ENCODE measurements around the gene PLRG1. TPM values are rescaled to one million over a fixed set of nuclear protein-coding genes. Genes with fewer than 3 reads are reported as not detected.
A peak's percentile ranks its signal among the peaks of the same experiment; 100 is the strongest.

Gene PLRG1
- total and polyA plus RNA-seq, 4 donors: 27.2 to 51.5 (median 29.9) TPM

DNA sequence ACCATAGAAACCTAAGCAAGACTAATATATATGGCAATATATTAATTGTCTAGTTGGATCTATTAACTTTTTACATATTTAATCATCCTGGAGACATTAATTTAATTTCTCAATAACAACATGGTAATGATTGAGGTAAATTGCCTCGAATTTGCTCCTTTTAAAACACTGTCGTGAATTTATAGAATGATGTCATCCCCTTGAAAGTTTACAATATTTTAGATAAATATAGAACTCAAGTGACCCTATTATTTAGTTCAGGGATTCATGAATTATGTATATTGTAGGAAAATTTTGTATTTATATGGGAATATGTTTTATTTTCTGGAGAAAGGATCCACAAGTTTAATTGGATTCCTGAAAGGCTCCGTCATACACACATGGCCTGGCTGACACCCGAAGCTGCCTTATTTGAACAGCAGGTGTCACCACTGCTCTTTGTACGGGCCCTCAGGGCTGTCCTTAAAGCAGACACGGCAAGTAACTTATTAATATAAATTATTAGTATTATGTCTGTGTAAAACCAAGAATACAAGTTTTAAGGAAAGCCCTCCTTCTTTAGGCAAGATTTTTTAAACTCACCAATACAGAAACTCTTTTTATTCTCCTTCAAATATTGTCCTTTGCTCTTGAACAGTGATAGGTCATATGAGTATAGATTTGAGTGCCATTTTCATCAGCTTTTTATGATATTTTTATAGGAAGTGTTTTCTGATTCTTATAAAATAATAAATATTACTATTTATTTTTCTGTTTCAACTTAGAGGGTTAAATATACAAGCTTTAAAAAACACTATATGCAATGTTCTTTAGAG is 1.9 kb upstream of the PLRG1 start:
- DNase-seq (ENCODE audit: low spot score): peak; percentile 66
- Histone ChIP-seq H3K27ac (ENCODE audit: low read depth in 1 of 2, low read length in 2 of 2) (no peak overlapping the region), H3K4me1 (ENCODE audit: control insufficient read depth in 4 of 4, insufficient read depth in 4 of 4, low read length in 3 of 4) (peaks cover 3 to 25% (median 17%) of the 10 kb centered on the region in 4 donors), H3K36me3 (ENCODE audit: control insufficient read depth in 4 of 4, insufficient read depth in 3 of 4, low read depth in 1 of 4, low read length in 3 of 4) (peaks cover 0 to 5% (median 2%) of the 10 kb centered on the region in 4 donors), H3K9ac (ENCODE audit: low read depth in 1 of 2, low read length in 2 of 2) (no peak overlapping the region), H3K4me3 (ENCODE audit: low read depth in 1 of 3, low read length in 3 of 3) (no peak overlapping the region), H3K9me3 (ENCODE audit: control insufficient read depth in 4 of 4, low read length in 3 of 4) (no peaks in the 10 kb centered on the region), H3K27me3 (ENCODE audit: control insufficient read depth in 4 of 4, insufficient read depth in 4 of 4, low read length in 3 of 4) (no peaks in the 10 kb centered on the region)
- WGBS: 22% methylated on average over 6 of the region's 6 CpGs
- peak; percentile 67 to 70 for TF ChIP-seq JUND (IDR thresholded peaks at IDR 0.05)
- TF ChIP-seq, protein P1, sequence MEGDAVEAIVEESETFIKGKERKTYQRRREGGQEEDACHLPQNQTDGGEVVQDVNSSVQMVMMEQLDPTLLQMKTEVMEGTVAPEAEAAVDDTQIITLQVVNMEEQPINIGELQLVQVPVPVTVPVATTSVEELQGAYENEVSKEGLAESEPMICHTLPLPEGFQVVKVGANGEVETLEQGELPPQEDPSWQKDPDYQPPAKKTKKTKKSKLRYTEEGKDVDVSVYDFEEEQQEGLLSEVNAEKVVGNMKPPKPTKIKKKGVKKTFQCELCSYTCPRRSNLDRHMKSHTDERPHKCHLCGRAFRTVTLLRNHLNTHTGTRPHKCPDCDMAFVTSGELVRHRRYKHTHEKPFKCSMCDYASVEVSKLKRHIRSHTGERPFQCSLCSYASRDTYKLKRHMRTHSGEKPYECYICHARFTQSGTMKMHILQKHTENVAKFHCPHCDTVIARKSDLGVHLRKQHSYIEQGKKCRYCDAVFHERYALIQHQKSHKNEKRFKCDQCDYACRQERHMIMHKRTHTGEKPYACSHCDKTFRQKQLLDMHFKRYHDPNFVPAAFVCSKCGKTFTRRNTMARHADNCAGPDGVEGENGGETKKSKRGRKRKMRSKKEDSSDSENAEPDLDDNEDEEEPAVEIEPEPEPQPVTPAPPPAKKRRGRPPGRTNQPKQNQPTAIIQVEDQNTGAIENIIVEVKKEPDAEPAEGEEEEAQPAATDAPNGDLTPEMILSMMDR (IDR thresholded peaks at IDR 0.05; ENCODE audit: low read depth, low read length, missing input control): peak; percentile 88
- TF ChIP-seq, protein P2, sequence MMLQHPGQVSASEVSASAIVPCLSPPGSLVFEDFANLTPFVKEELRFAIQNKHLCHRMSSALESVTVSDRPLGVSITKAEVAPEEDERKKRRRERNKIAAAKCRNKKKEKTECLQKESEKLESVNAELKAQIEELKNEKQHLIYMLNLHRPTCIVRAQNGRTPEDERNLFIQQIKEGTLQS (IDR thresholded peaks at IDR 0.05): peak; percentile 56
- no peak for TF ChIP-seq NR2F2 (IDR thresholded peaks at IDR 0.05)
- TF ChIP-seq HNF4A (conservative IDR thresholded peaks at IDR 0.05): peak in 1 of 2 donors; percentile 19
- peak; percentile 95 to 96 for TF ChIP-seq RAD21 (IDR thresholded peaks at IDR 0.05)
- no peak for TF ChIP-seq EGR1 (IDR thresholded peaks at IDR 0.05; ENCODE audit: low read depth in 2 of 2)

DNA sequence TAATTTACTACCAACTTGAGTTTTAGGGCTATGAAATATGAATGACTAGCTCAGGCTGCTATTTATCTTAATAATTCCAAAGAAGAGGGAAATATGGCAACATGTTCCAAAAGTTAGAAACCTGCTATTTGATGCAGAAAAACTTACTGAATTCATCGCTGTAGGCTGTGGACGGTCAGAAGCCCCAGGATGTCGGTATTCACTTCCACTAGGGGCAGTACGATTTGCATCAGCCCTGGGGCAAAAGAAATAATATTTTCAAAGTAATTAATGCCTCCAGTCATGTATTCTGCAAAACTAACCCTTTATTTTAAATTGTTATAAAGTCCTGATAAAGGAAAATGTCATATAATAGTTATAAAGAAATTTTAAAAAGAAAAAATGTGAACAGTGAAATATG is 4.5 kb downstream of the PLRG1 start:
- H3K36me3 ChIP-seq (ENCODE audit: control insufficient read depth in 4 of 4, insufficient read depth in 3 of 4, low read depth in 1 of 4, low read length in 3 of 4): peaks cover 7 to 59% (median 47%) of the 10 kb centered on the region in 4 donors
- no peak overlapping the region for H3K27ac ChIP-seq (ENCODE audit: low read depth in 1 of 2, low read length in 2 of 2)
- DNase-seq (ENCODE audit: low spot score): no peak
- TF ChIP-seq, protein P3, sequence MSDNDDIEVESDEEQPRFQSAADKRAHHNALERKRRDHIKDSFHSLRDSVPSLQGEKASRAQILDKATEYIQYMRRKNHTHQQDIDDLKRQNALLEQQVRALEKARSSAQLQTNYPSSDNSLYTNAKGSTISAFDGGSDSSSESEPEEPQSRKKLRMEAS (IDR thresholded peaks at IDR 0.05): no peak
- TF ChIP-seq HNF4A (conservative IDR thresholded peaks at IDR 0.05): no peak
- no peaks in the 10 kb centered on the region for H3K9me3 ChIP-seq (ENCODE audit: control insufficient read depth in 4 of 4, low read length in 3 of 4)
- H3K9ac ChIP-seq (ENCODE audit: low read depth in 1 of 2, low read length in 2 of 2): no peak overlapping the region
- peaks cover 0 to 18% (median 13%) of the 10 kb centered on the region in 4 donors for H3K4me1 ChIP-seq (ENCODE audit: control insufficient read depth in 4 of 4, insufficient read depth in 4 of 4, low read length in 3 of 4)
- no peak overlapping the region for H3K4me3 ChIP-seq (ENCODE audit: low read depth in 1 of 3, low read length in 3 of 3)
- WGBS: 95% methylated on average over 4 of the region's 4 CpGs
- no peaks in the 10 kb centered on the region for H3K27me3 ChIP-seq (ENCODE audit: control insufficient read depth in 4 of 4, insufficient read depth in 4 of 4, low read length in 3 of 4)

DNA sequence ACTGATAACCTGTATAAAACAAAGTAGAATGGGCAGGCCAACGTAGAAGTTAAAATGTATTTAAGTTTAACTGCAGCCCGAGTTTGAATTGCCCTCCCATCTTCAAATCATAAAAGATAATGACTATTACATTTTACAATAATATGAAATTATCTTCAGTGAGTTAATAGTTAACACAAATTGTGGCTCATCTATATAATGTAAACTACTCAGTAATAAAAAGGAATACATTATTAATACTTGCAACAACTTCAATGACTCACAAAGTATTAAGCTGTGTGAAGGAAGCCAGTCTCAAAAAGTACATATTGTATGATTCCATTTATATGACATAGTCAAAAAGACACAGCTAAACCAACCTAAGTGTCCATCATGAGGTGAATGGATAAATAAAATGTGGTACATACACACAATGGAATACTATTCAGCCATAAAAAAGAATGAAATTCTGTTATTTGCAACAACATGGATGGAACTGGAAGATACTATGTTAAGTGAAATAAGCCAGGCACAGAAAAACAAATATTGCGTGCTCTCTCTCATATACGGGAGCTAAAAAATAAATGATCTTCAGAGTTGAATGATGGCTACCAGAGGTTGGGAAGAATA is 7.8 kb downstream of the PLRG1 start:
- Histone ChIP-seq H3K27ac (ENCODE audit: low read depth in 1 of 2, low read length in 2 of 2) (no peak overlapping the region), H3K27me3 (ENCODE audit: control insufficient read depth in 4 of 4, insufficient read depth in 4 of 4, low read length in 3 of 4) (no peaks in the 10 kb centered on the region), H3K4me1 (ENCODE audit: control insufficient read depth in 4 of 4, insufficient read depth in 4 of 4, low read length in 3 of 4) (no peaks in the 10 kb centered on the region), H3K4me3 (ENCODE audit: low read depth in 1 of 3, low read length in 3 of 3) (no peak overlapping the region), H3K36me3 (ENCODE audit: control insufficient read depth in 4 of 4, insufficient read depth in 3 of 4, low read depth in 1 of 4, low read length in 3 of 4) (peaks cover 12 to 89% (median 74%) of the 10 kb centered on the region in 4 donors), H3K9ac (ENCODE audit: low read depth in 1 of 2, low read length in 2 of 2) (no peak overlapping the region), H3K9me3 (ENCODE audit: control insufficient read depth in 4 of 4, low read length in 3 of 4) (no peaks in the 10 kb centered on the region)
- no peak for DNase-seq (ENCODE audit: low spot score)
- WGBS: 90% methylated on average over 4 of the region's 4 CpGs
- TF ChIP-seq SP1 (IDR thresholded peaks at IDR 0.05) (no peak), GABPA (IDR thresholded peaks at IDR 0.05 in 1 of 2, conservative IDR thresholded peaks at IDR 0.05 in 1 of 2) (no peak), RXRA (IDR thresholded peaks at IDR 0.05) (no peak), TAF1 (conservative IDR thresholded peaks at IDR 0.05) (no peak), FOXA2 (IDR thresholded peaks at IDR 0.05) (no peak), YY1 (IDR thresholded peaks at IDR 0.05) (no peak), HNF4A (conservative IDR thresholded peaks at IDR 0.05) (no peak), NR2F2 (IDR thresholded peaks at IDR 0.05) (no peak)
- TF ChIP-seq, protein P2 (IDR thresholded peaks at IDR 0.05): no peak
- TF ChIP-seq, protein P4, sequence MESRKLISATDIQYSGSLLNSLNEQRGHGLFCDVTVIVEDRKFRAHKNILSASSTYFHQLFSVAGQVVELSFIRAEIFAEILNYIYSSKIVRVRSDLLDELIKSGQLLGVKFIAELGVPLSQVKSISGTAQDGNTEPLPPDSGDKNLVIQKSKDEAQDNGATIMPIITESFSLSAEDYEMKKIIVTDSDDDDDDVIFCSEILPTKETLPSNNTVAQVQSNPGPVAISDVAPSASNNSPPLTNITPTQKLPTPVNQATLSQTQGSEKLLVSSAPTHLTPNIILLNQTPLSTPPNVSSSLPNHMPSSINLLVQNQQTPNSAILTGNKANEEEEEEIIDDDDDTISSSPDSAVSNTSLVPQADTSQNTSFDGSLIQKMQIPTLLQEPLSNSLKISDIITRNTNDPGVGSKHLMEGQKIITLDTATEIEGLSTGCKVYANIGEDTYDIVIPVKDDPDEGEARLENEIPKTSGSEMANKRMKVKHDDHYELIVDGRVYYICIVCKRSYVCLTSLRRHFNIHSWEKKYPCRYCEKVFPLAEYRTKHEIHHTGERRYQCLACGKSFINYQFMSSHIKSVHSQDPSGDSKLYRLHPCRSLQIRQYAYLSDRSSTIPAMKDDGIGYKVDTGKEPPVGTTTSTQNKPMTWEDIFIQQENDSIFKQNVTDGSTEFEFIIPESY (IDR thresholded peaks at IDR 0.05): no peak
- TF ChIP-seq, protein P5, sequence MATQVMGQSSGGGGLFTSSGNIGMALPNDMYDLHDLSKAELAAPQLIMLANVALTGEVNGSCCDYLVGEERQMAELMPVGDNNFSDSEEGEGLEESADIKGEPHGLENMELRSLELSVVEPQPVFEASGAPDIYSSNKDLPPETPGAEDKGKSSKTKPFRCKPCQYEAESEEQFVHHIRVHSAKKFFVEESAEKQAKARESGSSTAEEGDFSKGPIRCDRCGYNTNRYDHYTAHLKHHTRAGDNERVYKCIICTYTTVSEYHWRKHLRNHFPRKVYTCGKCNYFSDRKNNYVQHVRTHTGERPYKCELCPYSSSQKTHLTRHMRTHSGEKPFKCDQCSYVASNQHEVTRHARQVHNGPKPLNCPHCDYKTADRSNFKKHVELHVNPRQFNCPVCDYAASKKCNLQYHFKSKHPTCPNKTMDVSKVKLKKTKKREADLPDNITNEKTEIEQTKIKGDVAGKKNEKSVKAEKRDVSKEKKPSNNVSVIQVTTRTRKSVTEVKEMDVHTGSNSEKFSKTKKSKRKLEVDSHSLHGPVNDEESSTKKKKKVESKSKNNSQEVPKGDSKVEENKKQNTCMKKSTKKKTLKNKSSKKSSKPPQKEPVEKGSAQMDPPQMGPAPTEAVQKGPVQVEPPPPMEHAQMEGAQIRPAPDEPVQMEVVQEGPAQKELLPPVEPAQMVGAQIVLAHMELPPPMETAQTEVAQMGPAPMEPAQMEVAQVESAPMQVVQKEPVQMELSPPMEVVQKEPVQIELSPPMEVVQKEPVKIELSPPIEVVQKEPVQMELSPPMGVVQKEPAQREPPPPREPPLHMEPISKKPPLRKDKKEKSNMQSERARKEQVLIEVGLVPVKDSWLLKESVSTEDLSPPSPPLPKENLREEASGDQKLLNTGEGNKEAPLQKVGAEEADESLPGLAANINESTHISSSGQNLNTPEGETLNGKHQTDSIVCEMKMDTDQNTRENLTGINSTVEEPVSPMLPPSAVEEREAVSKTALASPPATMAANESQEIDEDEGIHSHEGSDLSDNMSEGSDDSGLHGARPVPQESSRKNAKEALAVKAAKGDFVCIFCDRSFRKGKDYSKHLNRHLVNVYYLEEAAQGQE (IDR thresholded peaks at IDR 0.05): no peak
- TF ChIP-seq, protein P3 (IDR thresholded peaks at IDR 0.05): no peak

Data from liver (tissue), 9 donors.